ENCODE data around the gene B4GALNT3.

Gene B4GALNT3

DNA sequence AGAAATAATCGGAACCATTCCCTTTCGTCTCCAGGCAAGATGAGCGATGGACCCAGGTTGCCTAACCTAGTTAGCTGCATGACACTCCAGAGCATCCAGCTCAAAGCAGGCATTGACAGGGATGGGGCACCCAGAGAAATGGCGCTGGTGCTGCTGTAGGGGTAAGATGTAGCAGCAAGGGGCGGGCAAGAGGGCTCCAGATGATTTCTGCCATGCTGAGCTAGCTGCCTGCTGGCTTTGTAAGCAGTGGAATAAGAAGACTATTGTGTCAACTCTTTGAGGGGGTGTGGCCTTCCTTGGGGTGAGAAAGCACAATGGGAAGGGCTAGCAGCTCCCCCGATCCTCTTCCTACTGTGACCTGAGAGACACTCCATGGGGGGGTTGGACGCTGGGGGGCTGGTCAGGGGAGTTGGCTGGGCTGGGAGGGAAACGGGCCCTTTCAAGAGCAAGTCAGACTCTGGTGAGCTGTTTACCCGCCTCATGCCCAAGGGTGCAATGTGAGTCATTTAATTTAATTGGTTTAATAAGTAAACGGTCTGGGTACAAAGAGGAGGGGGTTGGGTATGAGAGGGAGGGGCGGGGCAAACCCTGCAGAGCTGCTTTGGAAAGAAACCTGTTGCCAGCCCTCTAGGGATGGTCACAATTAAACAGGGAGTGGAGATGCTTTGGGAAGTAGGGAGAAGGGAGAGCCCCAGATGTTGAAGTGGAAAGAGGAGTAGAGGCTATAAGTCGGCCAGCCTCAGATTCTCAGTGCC lies 50.5 kb downstream of the B4GALNT3 start:
- no peak for DNase-seq

DNA sequence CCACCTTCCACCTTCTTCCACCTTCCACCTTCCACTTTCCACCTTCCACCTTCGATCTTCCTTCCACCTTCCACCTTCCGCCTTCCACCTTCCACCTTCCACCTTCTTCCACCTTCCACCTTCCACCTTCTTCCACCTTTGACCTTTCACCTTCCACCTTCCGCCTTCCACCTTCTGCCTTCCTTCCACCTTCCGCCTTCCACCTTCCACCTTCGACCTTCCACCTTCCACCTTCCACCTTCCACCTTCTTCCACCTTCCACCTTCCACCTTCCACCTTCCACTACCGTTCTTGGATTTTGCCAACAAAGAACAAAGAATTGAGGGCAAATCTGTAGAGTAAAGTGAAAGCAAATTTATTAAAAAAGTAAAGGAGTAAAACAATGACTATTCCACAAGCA lies 53.2 kb downstream of the B4GALNT3 start:
- DNase-seq: no peak

DNA sequence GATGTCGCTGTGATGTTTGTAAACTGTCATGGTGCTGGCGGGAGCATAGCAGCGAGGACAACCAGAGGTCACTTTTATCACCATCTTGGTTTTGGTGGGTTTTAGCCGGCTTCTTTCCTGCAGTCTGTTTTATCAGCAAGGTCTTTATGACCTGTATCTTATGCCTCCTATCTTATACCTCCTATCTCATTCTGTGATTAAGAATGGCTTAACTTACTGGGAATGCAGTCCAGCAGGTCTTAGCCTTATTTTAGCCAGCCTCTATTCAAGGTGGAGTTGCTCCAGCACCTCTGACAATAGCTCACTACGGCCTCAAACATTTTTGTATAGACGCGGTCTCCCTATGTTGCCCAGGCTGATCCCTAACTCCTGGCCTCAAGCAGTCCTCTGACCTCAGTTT lies 53.7 kb downstream of the B4GALNT3 start:
- DNase-seq: no peak

DNA sequence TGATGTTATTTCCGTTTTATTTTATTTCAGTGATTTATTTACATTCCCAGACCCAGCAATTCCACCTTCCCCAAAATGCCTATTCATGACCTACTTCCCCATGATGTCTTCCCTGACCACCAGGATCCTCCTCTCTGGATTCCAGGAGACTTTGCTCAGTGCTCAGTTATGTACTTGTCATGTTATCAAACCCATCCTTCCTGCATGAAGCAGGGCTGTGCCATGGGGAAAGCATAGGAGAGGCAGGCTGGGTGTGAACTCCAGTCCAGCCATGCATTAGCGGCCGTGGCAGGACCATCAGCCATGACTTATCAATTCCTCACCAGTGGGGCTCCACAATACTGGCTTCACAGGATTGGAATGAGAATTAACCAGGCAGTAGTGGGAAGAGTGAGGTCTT lies 57.8 kb downstream of the B4GALNT3 start:
- no peak for DNase-seq

DNA sequence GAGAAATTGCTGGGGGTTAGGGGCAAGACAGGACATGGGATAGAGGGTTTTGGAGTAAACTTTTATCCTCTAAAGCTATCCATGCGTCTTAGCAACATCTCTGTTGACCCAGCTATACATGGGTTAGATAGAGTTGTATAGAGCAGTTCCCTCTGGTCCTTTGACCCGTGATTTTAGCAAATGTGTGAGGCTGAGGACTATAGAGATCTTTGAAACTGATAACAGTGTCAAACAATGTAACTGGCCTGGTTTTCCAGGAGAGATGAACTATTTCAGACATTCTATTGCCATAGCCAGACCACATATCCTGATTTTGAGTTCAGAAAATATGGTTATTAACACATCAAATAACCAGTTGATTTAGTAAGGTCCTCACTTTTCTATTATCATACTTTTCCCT lies 60.4 kb downstream of the B4GALNT3 start:
- no peak for DNase-seq

DNA sequence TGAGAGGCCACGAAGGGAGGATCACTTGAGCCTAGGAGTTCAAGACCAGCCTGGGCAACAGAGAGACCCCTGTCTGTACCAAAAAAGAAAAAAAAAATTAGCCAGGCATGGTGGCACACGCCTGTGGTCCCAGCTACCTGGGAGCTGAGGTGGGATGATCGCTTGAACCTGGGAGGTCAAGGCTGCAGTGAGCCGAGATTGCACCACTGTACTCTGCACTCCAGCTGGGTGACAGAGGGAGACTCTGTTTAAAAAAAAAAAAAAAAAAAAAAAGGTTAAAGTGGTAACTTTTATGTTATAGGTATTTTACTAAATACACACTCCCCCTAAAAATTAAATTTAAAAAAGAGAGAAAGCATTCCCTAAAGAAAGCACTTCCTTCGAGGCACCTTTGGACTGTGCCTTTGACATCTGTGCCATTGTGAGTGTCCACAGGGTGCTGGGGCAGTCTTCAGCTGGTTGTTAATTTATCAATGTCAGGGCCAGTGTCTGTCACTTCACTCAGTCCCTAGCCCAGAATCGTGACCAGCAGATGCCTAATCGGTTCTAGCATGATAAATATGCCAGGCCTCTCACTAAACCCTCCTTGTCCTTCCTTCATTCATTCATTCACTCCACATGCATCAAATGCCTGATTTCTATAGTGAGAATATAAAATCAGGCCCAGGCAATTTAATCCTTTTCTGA lies 63.1 kb downstream of the B4GALNT3 start:
- DNase-seq: no peak

DNA sequence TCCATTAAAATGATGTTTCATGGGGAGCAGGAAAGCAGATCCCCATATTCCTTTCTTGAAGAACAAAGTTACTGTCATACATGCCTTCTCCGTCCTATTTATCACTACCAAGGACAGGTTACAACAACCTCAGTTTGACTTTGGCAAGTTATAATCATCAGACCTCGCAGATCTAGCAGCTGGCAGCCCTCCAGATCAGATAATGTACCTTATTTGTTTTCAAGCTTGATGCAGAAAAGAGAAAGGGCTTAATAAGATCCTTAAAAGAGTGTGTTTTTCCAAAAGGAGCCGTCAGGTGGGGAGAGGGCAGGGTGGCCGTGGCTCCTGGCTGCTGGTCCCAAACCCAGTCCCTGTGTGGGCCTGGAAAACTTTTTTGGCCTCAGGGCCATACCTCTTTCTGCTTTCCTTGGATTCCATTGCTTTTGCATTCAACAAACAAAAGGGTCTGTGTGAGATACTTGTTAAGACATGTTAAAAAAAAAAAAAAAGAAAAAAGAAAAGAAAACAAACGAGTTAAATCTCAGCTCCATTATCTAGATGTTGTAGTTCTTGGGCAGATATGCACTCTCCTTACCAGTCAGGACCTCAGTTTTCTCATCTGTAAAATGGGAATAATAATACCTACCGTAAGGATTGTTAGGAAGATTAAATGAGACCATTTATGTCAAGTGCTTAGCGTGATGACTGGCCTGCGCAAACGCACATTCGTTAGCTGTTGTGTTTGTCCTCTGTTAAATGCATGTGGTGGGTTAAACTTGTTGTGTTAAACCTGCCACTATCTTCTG lies 64.6 kb downstream of the B4GALNT3 start:
- DNase-seq: no peak

DNA sequence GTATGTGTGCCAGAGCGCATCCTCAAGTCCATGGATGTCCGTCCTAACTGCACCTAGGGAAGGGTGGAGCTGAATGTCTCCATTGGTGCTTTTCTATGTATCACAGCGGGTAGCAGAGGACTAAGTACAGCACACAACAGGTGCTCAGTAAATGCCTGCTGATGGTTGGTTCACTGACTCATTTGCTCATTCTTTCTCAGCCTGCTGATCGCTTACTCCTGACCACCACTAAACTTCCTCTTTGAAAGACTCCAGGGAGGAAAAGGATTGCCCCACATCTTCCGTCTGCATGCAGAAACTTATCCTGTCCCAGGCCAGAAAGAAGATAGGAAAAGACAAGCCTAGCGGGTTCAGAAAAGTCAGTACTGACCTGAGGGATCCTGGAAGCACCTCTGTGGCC lies 66.3 kb downstream of the B4GALNT3 start:
- no peak for DNase-seq

DNA sequence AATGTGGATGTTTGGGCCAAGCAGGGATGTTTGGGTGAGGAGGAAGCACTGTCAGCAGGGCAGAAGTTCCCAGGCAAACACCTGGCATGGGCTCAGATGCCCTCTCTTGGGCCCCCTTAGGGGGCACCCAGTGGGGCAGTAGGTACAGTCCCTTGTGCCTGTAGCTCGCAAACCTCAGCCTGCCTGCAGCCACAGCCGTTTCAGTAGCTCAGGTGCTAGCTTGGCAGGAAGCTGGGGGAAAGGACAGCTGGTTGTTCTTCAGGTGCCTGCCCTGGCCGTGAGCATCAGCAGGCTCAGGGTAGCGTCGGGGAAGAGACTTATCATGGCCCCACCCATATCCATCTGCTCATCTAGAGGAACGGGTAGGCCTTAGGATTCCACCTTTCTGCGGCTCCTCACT lies 67.5 kb downstream of the B4GALNT3 start:
- no peak for DNase-seq

DNA sequence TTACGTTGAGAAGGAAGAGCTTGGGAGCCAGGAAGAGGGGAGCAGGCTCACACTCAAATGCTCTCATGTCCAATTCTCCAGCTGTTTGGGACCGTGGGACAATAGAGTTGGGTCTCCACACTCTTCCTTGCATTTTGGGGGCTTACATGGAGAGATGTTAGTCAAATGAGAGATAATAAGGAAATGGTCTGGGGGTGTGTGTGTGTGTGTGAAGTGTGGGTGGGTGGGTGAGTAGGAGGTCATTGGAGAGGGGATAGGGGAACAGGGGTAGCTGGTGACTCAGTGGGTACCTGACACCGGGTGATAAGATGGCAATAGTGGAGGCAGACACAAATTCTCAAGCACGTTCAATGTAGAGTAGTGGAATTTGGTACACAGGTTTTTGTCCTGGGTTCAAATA lies 68.0 kb downstream of the B4GALNT3 start:
- DNase-seq: no peak

DNA sequence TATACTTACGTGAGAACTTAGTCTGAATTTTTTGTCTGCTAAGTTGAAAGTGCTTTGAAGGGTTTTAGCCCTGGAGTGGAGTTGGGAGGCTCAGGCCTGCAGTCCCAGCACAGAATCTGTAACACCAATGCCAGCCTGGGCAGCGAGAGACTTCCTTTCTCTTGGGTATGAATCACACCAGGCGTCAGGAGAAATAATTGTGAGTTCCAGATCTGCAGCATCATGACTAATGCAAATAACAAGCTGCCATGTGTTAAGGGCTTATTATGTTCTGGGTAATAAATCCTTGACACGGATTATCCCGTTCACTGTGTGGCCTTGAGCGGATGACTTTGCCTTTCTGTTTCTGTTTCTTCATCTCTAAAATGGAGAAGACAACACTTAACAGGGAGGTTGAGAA lies 70.6 kb downstream of the B4GALNT3 start:
- DNase-seq: no peak

DNA sequence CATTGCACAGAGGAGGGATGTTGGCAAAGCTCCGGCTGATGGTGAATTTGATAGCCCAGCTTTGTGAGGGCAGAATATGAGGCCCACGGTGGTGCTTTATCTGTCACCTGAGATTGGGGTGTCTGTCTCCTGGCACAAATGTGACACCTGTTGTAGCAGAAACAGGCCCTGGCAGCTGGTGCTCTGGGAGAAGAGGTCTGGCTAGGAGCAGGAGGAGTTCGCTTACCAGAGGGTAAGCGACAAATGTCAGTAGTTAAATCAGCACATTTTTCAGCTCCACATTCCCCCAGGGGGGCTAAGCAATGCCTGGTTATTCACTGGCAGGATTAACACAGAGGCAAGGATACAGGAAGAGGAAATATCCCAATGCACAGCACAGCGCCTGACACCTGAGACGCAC lies 71.1 kb downstream of the B4GALNT3 start:
- no peak for DNase-seq

DNA sequence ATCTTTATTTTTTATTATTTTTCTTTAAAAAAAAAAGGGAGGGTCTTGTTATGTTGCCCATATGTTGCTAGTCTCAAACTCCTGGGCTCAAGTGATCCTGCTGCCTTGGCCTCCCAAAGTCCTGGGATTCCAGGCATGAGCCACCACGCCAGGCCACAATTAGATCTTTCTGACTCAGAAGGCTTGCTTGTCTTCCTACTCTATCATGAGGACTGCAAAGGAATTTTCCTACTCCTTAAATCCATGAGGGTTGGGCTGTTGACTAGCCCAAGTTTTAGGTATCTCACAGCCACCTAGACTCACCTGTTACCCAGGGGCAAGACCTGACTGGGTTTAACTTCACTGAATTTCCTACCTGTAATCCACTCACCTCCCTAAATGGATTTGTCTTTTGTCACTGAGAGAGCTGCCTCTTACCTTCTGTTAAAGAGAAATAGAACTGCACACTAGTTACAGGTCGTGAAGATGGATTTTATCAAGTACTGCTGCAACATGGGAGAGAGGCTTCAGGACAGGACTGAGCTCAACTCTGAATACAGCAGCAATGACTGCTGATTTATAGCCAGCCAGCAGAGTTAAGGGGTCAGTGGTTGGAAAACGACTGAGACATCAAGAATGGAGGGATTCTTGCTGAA lies 72.3 kb downstream of the B4GALNT3 start:
- DNase-seq: no peak

DNA sequence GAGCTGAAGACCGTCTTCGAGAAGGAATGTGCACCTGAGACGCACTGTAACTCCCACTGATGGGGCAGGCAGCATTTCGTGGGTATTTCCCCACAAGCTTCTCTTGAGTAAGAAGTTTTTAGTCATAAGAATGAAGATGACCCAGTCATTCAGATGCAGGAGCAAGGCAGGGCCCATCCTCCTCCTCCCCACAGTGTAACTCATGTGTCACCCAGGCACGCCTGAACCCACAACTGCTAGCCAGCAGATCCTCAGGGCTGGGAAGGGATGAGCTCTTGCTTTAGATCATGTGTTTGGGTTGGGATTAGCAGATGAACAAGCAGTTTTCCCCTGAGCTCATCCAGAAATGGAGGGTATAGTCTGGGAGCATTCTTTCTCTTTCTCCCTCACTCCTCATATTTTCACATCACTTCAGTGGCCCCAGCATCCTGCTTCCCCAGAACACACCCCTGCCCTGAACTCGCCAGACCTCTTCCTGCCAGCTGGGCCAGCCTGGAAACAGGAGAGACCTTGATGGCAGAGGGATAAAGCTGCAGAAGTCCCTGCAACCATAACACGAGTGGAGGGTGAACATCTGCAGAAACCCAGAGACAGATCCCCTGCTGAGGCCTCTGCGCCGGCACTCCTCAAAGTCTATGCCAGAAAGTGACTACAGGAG lies 73.3 kb downstream of the B4GALNT3 start:
- DNase-seq: no peak

DNA sequence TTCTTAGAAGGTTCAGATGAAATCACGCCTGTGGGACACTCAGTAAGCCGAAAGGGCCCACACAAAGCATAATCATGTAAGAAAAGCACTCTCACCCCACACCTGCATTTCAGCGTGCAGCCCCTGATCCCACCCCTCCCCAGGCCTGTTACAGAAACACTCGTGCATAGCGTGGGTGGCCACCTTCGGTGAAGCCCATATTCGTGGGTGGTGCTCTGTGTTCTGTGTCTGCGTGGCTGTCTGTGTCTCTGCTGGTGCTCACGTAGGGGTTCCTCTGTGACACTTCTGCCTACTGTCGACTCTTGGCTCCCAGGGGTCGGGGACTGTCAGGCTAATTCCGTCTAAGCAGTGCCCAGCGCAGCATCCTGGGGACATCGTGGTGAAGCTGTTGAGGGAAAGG lies 74.0 kb downstream of the B4GALNT3 start:
- no peak for DNase-seq

DNA sequence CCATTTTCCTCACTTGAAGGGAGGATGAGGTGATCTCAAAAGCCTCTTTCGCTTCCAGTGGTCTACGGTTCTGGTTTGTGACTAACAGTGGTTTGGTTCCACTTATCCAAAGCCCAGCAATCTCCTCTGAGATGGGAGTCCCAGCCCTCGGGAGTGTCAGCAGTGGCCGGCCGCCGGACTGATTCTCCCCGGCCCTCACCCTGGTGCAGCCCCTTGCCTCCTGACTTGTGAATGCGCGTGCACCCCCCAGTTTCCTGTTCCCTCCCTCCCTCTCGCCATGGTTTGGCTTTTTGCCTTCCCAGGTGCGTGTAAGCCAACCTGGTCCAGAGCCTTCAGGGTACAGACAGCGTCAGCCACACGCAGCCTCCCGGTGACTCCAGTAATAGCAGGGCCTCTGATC lies 74.5 kb downstream of the B4GALNT3 start:
- DNase-seq: no peak

DNA sequence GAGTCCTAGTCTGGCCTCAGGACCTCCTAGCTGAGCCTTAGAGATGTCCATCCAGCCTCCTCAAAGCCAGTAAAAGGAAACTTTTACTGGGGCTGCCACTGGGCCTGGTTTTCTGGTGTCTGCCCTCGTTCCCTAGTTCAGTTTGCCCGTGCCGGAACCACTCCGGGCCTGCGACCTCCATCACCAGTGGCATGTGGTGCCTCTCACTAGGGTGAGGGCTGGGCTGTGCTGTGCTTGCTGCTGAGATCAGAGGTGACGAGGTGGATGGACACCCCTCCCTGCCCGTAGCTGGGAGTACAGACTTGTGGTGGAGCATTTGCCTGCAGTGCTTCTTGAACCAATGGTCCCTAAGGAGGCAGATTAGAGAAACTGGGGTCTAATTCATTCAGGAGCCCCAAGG lies 75.7 kb downstream of the B4GALNT3 start:
- DNase-seq: no peak

DNA sequence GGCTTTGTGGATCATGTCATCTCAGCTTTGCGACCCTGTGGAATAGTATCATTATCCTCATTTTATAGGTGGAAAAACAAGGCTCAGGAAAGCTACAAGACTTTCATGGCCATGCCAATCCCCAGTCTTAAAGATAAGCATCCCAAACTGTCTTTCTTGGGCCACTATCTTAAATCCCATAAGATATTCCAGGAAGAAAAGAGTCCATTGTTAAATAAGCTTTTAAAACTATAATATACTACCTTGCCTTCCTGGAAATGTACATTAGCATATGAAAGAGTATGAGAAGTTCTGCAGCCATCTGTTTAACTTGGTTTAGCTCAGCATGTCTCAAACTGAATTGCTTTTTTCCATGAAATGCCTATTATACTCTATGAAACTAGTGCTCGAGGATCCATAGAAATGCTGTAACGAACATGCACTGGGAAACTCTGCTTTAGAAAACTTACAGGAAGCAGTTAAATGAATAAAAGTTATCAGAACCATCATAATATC lies 77.1 kb downstream of the B4GALNT3 start:
- no peak for DNase-seq

DNA sequence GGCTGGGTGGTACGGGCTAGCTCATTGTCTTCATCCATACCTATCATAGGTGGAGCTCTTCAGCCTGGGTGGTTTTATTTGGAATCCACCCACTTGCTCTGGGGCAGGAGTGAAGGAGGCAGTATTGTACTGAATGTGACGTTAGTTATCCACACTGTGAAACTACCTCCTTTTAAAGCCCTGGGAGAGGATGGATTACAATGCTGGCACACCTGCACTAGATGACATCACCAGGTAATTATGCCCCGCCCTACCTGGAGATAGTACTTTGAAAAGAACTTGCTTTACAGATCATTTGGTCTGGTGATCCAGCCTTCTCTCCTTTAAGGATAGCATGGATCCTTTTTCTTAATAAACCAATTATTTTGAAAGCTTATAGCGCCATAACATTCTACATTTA lies 78.0 kb downstream of the B4GALNT3 start:
- no peak for DNase-seq

DNA sequence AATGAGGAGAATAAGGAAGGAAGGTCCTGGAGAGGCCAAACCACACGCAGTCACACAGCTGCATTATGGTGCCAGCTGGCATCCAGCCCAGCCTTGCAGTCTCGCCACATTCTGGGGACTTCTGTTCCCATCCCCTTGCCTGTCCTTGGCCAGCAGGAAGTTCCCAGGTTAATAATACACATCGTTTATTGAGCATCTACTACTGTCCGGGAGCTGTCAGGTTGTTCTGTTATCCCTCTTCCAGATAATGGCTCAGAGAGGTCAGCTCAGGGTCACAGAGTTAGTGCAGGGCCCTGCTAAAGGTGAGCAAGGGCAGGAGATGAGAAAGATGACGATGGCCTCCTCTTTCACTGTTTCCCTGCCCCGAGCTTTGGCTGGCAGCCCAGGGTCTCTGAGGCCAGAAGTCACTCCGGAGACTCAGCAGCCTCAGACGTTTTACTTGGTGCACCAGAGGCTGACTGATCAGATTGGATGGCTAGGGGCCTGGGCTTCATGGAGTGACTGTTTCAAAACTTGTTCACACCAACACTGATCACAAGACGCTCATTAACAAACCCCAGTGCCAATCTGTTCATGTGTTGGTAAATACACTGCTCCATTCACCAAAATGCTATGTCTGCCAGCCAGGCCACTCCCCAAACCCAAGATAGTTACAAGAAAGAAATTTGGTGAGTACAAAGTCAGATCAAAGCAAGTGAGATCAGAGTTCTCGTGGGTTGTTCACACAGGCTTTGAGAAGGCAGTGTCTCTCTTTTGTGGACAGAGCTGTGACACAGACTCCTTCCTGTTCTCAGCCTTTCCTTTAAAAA lies 79.2 kb downstream of the B4GALNT3 start:
- no peak for DNase-seq

DNA sequence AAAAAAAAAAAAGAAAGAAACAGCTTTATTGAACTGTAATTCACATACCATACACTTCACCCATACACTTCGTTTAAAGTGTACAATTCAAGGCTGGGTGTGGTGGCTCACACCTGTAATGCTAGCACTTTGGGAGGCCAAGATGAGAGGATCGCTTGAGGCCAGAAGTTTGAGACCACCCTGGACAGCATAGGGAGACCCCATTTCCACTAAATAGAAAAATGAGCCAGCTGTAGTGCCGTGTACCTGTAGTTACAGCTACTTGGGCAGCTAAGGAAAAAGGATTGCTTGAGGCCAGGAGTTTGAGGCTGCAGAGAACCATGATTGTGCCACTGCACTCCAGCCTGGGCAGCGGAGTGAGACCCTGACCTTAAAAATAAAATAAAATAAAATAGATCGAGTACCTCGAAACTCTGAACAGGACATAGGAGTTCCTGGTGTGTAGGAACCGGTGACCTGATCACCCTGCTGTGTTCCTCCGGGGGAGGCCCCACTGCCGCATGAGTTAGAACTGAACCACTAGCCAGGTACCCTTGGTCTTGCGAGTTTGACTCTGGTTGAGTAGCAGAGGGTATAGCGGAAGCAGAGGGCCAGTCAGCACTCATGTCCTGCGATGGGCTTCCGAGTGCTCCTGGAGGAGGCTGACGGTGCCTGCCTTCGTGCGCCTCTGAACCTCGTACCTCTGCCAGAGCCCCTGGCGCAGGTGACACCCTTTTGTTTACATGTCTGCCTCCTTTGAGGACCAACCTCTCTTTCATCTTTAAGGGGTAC lies 80.0 kb downstream of the B4GALNT3 start:
- no peak for DNase-seq

Data from NCI-H2081 treated with DMSO at 0.1 percent for 48 hours (cell line).